Smooth muscle cell of the brain vasculature (primary cell): Measurements from ENCODE around the gene NT5DC4.

Experiments
- DNase-seq: peaks from one replicate; pipeline ENCODE4 v3.0.0-alpha.2; 2012; ENCODE audit warnings: low read depth, low spot score

NT5DC4 gene

GRCh38 chr2:112720785-112721184 is at the start of gene NT5DC4:
Gene NT5DC4 (plus strand): TSS chr2:112721020. CDS start chr2:112721080, 60 bp downstream.
- DNase-seq, result no peak

GRCh38 chr2:112671801-112672200 is 49.0 kb upstream of the NT5DC4 start:
- no peak for DNase-seq

GRCh38 chr2:112673008-112673407 is 47.8 kb upstream of the NT5DC4 start:
- DNase-seq, result no peak

- DNase-seq, result no peak
Measured at GRCh38 chr2:112674229-112674628, 46.6 kb upstream of the NT5DC4 start.

- no peak for DNase-seq
Measured at GRCh38 chr2:112679484-112679883, 41.3 kb upstream of the NT5DC4 start.

- no peak for DNase-seq
Measured at GRCh38 chr2:112680666-112681101, 40.1 kb upstream of the NT5DC4 start.

GRCh38 chr2:112682101-112682500 is 38.7 kb upstream of the NT5DC4 start:
- no peak for DNase-seq

GRCh38 chr2:112683550-112684414 is 37.0 kb upstream of the NT5DC4 start:
- DNase-seq, result no peak

GRCh38 chr2:112684415-112684775 is 36.4 kb upstream of the NT5DC4 start:
- DNase-seq, result no peak

GRCh38 chr2:112685271-112685884 is 35.4 kb upstream of the NT5DC4 start:
- DNase-seq, result no peak

- DNase-seq, result no peak
Measured at GRCh38 chr2:112686348-112687217, 34.2 kb upstream of the NT5DC4 start.

- DNase-seq, result no peak
Measured at GRCh38 chr2:112687522-112687921, 33.3 kb upstream of the NT5DC4 start.

GRCh38 chr2:112688086-112688880 is 32.5 kb upstream of the NT5DC4 start:
- no peak for DNase-seq

- no peak for DNase-seq
Measured at GRCh38 chr2:112690853-112691401, 29.9 kb upstream of the NT5DC4 start.

GRCh38 chr2:112691881-112692281 is 28.9 kb upstream of the NT5DC4 start:
- no peak for DNase-seq

- DNase-seq, result peak; percentile 93
Measured at GRCh38 chr2:112692495-112692911, 28.3 kb upstream of the NT5DC4 start.

GRCh38 chr2:112692918-112693317 is 27.9 kb upstream of the NT5DC4 start:
- DNase-seq, result no peak

- DNase-seq, result no peak
Measured at GRCh38 chr2:112693596-112693995, 27.2 kb upstream of the NT5DC4 start.

- no peak for DNase-seq
Measured at GRCh38 chr2:112694182-112694581, 26.6 kb upstream of the NT5DC4 start.

GRCh38 chr2:112698834-112699515 is 21.8 kb upstream of the NT5DC4 start:
- no peak for DNase-seq
